ENCODE measurements around the gene CMIP.

The CMIP gene

GRCh38 chr16:81711657-81712319 is 267.2 kb downstream of the CMIP start:
- Histone ChIP-seq H2AFZ (no peak overlapping the region), H3K27ac (peak overlapping the region; percentile 60), H3K4me1 (no peaks in the 10 kb centered on the region), H3K9ac (no peak overlapping the region), H3K36me3 (ENCODE audit: control insufficient read depth, insufficient read depth, low read length) (no peaks in the 10 kb centered on the region), H3K27me3 (ENCODE audit: control insufficient read depth, insufficient read depth, low read length) (no peaks in the 10 kb centered on the region), H3K79me2 (no peaks in the 10 kb centered on the region), H3K4me2 (ENCODE audit: low read length) (no peak overlapping the region), H3K9me3 (ENCODE audit: control insufficient read depth, low read length) (no peaks in the 10 kb centered on the region), H3K4me3 (ENCODE audit: low read depth, low read length) (no peak overlapping the region)
- TF ChIP-seq CTCF (IDR thresholded peaks at IDR 0.05) = no peak

GRCh38 chr16:81712681-81713080 is 268.1 kb downstream of the CMIP start:
- no peaks in the 10 kb centered on the region for H3K4me1 ChIP-seq
- no peak overlapping the region for H3K27ac ChIP-seq
- H3K9ac ChIP-seq = no peak overlapping the region
- no peak overlapping the region for H3K4me2 ChIP-seq (ENCODE audit: low read length)
- no peaks in the 10 kb centered on the region for H3K9me3 ChIP-seq (ENCODE audit: control insufficient read depth, low read length)
- H3K79me2 ChIP-seq = no peaks in the 10 kb centered on the region
- no peak for TF ChIP-seq CTCF (IDR thresholded peaks at IDR 0.05)
- no peak overlapping the region for H2AFZ ChIP-seq
- H3K4me3 ChIP-seq (ENCODE audit: low read depth, low read length) = no peak overlapping the region
- no peaks in the 10 kb centered on the region for H3K36me3 ChIP-seq (ENCODE audit: control insufficient read depth, insufficient read depth, low read length)
- no peaks in the 10 kb centered on the region for H3K27me3 ChIP-seq (ENCODE audit: control insufficient read depth, insufficient read depth, low read length)

- Histone ChIP-seq H3K9me3 (ENCODE audit: control insufficient read depth, low read length) (no peaks in the 10 kb centered on the region), H3K36me3 (ENCODE audit: control insufficient read depth, insufficient read depth, low read length) (no peaks in the 10 kb centered on the region), H3K4me2 (ENCODE audit: low read length) (no peak overlapping the region), H3K9ac (no peak overlapping the region), H3K27ac (no peak overlapping the region), H3K79me2 (no peaks in the 10 kb centered on the region), H3K4me3 (ENCODE audit: low read depth, low read length) (no peak overlapping the region), H2AFZ (no peak overlapping the region), H3K27me3 (ENCODE audit: control insufficient read depth, insufficient read depth, low read length) (no peaks in the 10 kb centered on the region), H3K4me1 (no peaks in the 10 kb centered on the region)
- TF ChIP-seq CTCF (IDR thresholded peaks at IDR 0.05) = no peak
Measured at GRCh38 chr16:81713295-81713772, 268.7 kb downstream of the CMIP start.

- H3K4me3 ChIP-seq (ENCODE audit: low read depth, low read length) = no peak overlapping the region
- no peak overlapping the region for H3K9ac ChIP-seq
- no peak overlapping the region for H3K27ac ChIP-seq
- no peaks in the 10 kb centered on the region for H3K36me3 ChIP-seq (ENCODE audit: control insufficient read depth, insufficient read depth, low read length)
- no peaks in the 10 kb centered on the region for H3K27me3 ChIP-seq (ENCODE audit: control insufficient read depth, insufficient read depth, low read length)
- TF ChIP-seq CTCF (IDR thresholded peaks at IDR 0.05) = no peak
- H2AFZ ChIP-seq = no peak overlapping the region
- no peak overlapping the region for H3K4me2 ChIP-seq (ENCODE audit: low read length)
- H3K9me3 ChIP-seq (ENCODE audit: control insufficient read depth, low read length) = no peaks in the 10 kb centered on the region
- H3K4me1 ChIP-seq = no peaks in the 10 kb centered on the region
- no peaks in the 10 kb centered on the region for H3K79me2 ChIP-seq
Measured at GRCh38 chr16:81713796-81714195, 269.2 kb downstream of the CMIP start.

- Histone ChIP-seq H2AFZ (no peak overlapping the region), H3K27ac (no peak overlapping the region), H3K9ac (no peak overlapping the region), H3K4me3 (ENCODE audit: low read depth, low read length) (no peak overlapping the region), H3K9me3 (ENCODE audit: control insufficient read depth, low read length) (no peaks in the 10 kb centered on the region), H3K4me2 (ENCODE audit: low read length) (no peak overlapping the region), H3K27me3 (ENCODE audit: control insufficient read depth, insufficient read depth, low read length) (no peaks in the 10 kb centered on the region), H3K79me2 (no peaks in the 10 kb centered on the region), H3K4me1 (no peaks in the 10 kb centered on the region), H3K36me3 (ENCODE audit: control insufficient read depth, insufficient read depth, low read length) (no peaks in the 10 kb centered on the region)
- no peak for TF ChIP-seq CTCF (IDR thresholded peaks at IDR 0.05)
Measured at GRCh38 chr16:81714583-81714982, 270.0 kb downstream of the CMIP start.

All from parathyroid adenoma (tissue), 2 donors.